Renal cortical epithelial cell (primary cell): ENCODE data around the gene ANXA2R. TPM values are rescaled to one million over a fixed set of nuclear protein-coding genes. Genes with fewer than 3 reads are reported as not detected.

Source experiments
- DNase-seq: peaks from one replicate; pipeline ENCODE4 v3.0.0-alpha.2; 2011; ENCODE audit warnings: low read depth
- total RNA-seq: library from RNA; depleted of rRNA; stranded (reverse); fragments of >200 nt; gene quantifications from 2 replicates; pipeline ENCODE4 v1.2.3, GENCODE V29; 2014

The ANXA2R gene
- total RNA-seq, 1 donor from 2014 or later = 3.0 TPM

GRCh38 chr5:43000914-43001313, 39.2 kb downstream of the ANXA2R start:
- DNase-seq = no peak

- no peak for DNase-seq
Measured at GRCh38 chr5:43000111-43000840, 39.8 kb downstream of the ANXA2R start.

GRCh38 chr5:42995360-42995751, 44.8 kb downstream of the ANXA2R start:
- no peak for DNase-seq

GRCh38 chr5:42994555-42995359, 45.4 kb downstream of the ANXA2R start:
- DNase-seq = peak; percentile 80

- DNase-seq = no peak
Measured at GRCh38 chr5:42994246-42994554, 45.9 kb downstream of the ANXA2R start.

- no peak for DNase-seq
Measured at GRCh38 chr5:42993516-42994245, 46.4 kb downstream of the ANXA2R start.

- DNase-seq = peak; percentile 78
Measured at GRCh38 chr5:42992088-42992879, 47.8 kb downstream of the ANXA2R start.

GRCh38 chr5:42991404-42992087, 48.6 kb downstream of the ANXA2R start:
- no peak for DNase-seq

GRCh38 chr5:42990892-42991291, 49.2 kb downstream of the ANXA2R start:
- DNase-seq = no peak

Other genes with a start within 250 kb of the ANXA2R start
- 12.9 and 65.8 TPM in 2 replicates for gene SELENOP, start 228.4 kb downstream of the ANXA2R start, total RNA-seq
- gene ZNF131, start 80.6 kb upstream of the ANXA2R start, total RNA-seq = 36.5 and 60.0 TPM in 2 replicates
- gene NIM1K, start 151.9 kb upstream of the ANXA2R start, total RNA-seq = 0.80 TPM in 1 of 2 replicates, not detected in the other